NCI-H226 (cell line): ENCODE data around the gene SRGAP2B.
"Not testable (repeated sequence)": the region's sequence is repeated elsewhere in the genome, so short reads cannot be mapped to it uniquely, and the experiment has no call there.

ENCODE experiments used
- DNase-seq: peaks from one replicate; pipeline ENCODE4 v3.0.0-alpha.2; 2015

The SRGAP2B gene

GRCh38 chr1:144938627-144939026, 156.5 kb downstream of the SRGAP2B start:
- not testable (repeated sequence) for DNase-seq

GRCh38 chr1:144936186-144936732, 158.9 kb downstream of the SRGAP2B start:
- DNase-seq, result not testable (repeated sequence)

GRCh38 chr1:144935310-144935709, 159.8 kb downstream of the SRGAP2B start:
- not testable (repeated sequence) for DNase-seq

- DNase-seq, result not testable (repeated sequence)
These were observed 162.1 kb downstream of the SRGAP2B start for GRCh38 chr1:144933014-144933413.

GRCh38 chr1:144932153-144932552, 163.0 kb downstream of the SRGAP2B start:
- not testable (repeated sequence) for DNase-seq

GRCh38 chr1:144931553-144931952, 163.6 kb downstream of the SRGAP2B start:
- not testable (repeated sequence) for DNase-seq

- not testable (repeated sequence) for DNase-seq
These were observed 164.9 kb downstream of the SRGAP2B start for GRCh38 chr1:144930085-144930777.

GRCh38 chr1:144927292-144927691, 167.8 kb downstream of the SRGAP2B start:
- DNase-seq, result peak; percentile 1

- not testable (repeated sequence) for DNase-seq
These were observed 171.5 kb downstream of the SRGAP2B start for GRCh38 chr1:144923640-144924039.

GRCh38 chr1:144922785-144923184, 172.3 kb downstream of the SRGAP2B start:
- DNase-seq, result peak; percentile 1

- not testable (repeated sequence) for DNase-seq
These were observed 176.0 kb downstream of the SRGAP2B start for GRCh38 chr1:144919106-144919505.

GRCh38 chr1:144918027-144918603, 177.0 kb downstream of the SRGAP2B start:
- DNase-seq, result not testable (repeated sequence)

GRCh38 chr1:144917154-144918026, 177.7 kb downstream of the SRGAP2B start:
- DNase-seq, result not testable (repeated sequence)

GRCh38 chr1:144913977-144914734, 181.0 kb downstream of the SRGAP2B start:
- DNase-seq, result not testable (repeated sequence)

GRCh38 chr1:144913458-144913857, 181.7 kb downstream of the SRGAP2B start:
- DNase-seq, result not testable (repeated sequence)

GRCh38 chr1:144910729-144911128, 184.4 kb downstream of the SRGAP2B start:
- DNase-seq, result not testable (repeated sequence)

GRCh38 chr1:144900841-144901240, 194.3 kb downstream of the SRGAP2B start:
- not testable (repeated sequence) for DNase-seq

GRCh38 chr1:144894454-144895201, 200.5 kb downstream of the SRGAP2B start:
- not testable (repeated sequence) for DNase-seq

- DNase-seq, result not testable (repeated sequence)
These were observed 201.3 kb downstream of the SRGAP2B start for GRCh38 chr1:144893710-144894438.

GRCh38 chr1:144893062-144893461, 202.1 kb downstream of the SRGAP2B start:
- not testable (repeated sequence) for DNase-seq
